ENCODE data around the gene PHEX.

The PHEX gene

DNA sequence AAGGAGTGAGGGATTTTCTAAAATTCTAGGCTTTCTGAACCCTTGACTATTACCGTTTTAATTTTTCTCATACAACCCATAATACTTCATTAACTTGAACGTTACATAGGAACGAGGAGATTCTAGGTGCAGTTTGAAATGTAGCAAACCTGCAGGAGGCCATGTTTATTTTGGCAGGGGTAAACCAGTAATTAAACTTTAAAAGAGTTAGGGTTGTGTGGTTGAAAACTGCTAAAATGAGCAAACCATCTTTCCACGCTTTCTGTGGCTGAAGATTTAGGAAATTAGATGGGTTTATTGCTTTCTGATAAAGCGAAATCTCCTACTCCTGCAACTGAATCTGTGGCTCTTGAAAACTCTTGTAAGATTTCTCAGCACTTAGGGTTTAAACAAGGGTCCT is 1.7 kb downstream of the PHEX start:
- TF ChIP-seq ZFP3 (CRISPR knock-in tag; IDR thresholded peaks at IDR 0.05) (no peak), CSDC2 (CRISPR knock-in tag; IDR thresholded peaks at IDR 0.05) (no peak), ESRRG (CRISPR knock-in tag; IDR thresholded peaks at IDR 0.05) (no peak), TCF4 (CRISPR knock-in tag; IDR thresholded peaks at IDR 0.05; ENCODE audit: borderline replicate concordance) (no peak), CSRNP3 (CRISPR knock-in tag; IDR thresholded peaks at IDR 0.05) (no peak), ZNF70 (CRISPR knock-in tag; IDR thresholded peaks at IDR 0.05) (no peak), TOX (CRISPR knock-in tag; IDR thresholded peaks at IDR 0.05; ENCODE audit: borderline replicate concordance) (no peak), GLIS3 (CRISPR knock-in tag; IDR thresholded peaks at IDR 0.05) (no peak), CREB5 (CRISPR knock-in tag; IDR thresholded peaks at IDR 0.05; ENCODE audit: low read depth) (no peak), SNAI2 (CRISPR knock-in tag; IDR thresholded peaks at IDR 0.05) (no peak), RARB (CRISPR knock-in tag; IDR thresholded peaks at IDR 0.05) (no peak), ZNF8 (CRISPR knock-in tag; IDR thresholded peaks at IDR 0.05) (no peak)
- TF ChIP-seq, protein P1, sequence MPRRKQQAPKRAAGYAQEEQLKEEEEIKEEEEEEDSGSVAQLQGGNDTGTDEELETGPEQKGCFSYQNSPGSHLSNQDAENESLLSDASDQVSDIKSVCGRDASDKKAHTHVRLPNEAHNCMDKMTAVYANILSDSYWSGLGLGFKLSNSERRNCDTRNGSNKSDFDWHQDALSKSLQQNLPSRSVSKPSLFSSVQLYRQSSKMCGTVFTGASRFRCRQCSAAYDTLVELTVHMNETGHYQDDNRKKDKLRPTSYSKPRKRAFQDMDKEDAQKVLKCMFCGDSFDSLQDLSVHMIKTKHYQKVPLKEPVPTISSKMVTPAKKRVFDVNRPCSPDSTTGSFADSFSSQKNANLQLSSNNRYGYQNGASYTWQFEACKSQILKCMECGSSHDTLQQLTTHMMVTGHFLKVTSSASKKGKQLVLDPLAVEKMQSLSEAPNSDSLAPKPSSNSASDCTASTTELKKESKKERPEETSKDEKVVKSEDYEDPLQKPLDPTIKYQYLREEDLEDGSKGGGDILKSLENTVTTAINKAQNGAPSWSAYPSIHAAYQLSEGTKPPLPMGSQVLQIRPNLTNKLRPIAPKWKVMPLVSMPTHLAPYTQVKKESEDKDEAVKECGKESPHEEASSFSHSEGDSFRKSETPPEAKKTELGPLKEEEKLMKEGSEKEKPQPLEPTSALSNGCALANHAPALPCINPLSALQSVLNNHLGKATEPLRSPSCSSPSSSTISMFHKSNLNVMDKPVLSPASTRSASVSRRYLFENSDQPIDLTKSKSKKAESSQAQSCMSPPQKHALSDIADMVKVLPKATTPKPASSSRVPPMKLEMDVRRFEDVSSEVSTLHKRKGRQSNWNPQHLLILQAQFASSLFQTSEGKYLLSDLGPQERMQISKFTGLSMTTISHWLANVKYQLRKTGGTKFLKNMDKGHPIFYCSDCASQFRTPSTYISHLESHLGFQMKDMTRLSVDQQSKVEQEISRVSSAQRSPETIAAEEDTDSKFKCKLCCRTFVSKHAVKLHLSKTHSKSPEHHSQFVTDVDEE (CRISPR knock-in tag; IDR thresholded peaks at IDR 0.05): no peak
- ATAC-seq: no peak

DNA sequence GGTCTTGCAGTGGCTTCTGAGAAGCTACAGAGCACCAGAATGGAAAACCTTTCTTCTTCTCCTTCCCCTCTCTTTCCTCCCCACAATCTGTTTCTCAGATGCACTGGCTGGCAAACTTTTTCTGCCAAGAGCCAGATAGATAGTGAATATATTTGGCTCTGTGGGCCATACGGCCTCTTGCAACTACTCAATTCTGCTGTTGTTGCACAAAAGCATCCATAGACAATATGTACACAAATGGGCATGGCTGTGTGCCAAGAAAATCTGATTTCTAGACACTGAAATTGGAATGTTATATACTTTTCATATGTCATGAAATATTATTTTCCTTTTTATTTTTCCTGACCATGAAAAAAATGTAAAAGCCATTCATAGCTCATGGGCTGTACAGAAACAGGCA is 3.1 kb downstream of the PHEX start:
- no peak for ATAC-seq
- no peak for TF ChIP-seq ISL1 (CRISPR knock-in tag; IDR thresholded peaks at IDR 0.05)
- no peak for TF ChIP-seq ZFP3 (CRISPR knock-in tag; IDR thresholded peaks at IDR 0.05)

- no peak for ATAC-seq
- TF ChIP-seq SNAI2 (CRISPR knock-in tag; IDR thresholded peaks at IDR 0.05) (no peak), CSDC2 (CRISPR knock-in tag; IDR thresholded peaks at IDR 0.05) (no peak), OSR1 (CRISPR knock-in tag; IDR thresholded peaks at IDR 0.05) (no peak), ZNF565 (CRISPR knock-in tag; conservative IDR thresholded peaks at IDR 0.05; ENCODE audit: low read depth) (no peak), ZFP30 (CRISPR knock-in tag; IDR thresholded peaks at IDR 0.05) (no peak), BACH2 (CRISPR knock-in tag; IDR thresholded peaks at IDR 0.05; ENCODE audit: borderline replicate concordance) (no peak), TOX (CRISPR knock-in tag; IDR thresholded peaks at IDR 0.05; ENCODE audit: borderline replicate concordance) (no peak), ARNTL (CRISPR knock-in tag; IDR thresholded peaks at IDR 0.05; ENCODE audit: borderline replicate concordance, low read depth) (no peak), ZNF70 (CRISPR knock-in tag; IDR thresholded peaks at IDR 0.05) (no peak), ESRRG (CRISPR knock-in tag; IDR thresholded peaks at IDR 0.05) (no peak)
- TF ChIP-seq, protein P2, sequence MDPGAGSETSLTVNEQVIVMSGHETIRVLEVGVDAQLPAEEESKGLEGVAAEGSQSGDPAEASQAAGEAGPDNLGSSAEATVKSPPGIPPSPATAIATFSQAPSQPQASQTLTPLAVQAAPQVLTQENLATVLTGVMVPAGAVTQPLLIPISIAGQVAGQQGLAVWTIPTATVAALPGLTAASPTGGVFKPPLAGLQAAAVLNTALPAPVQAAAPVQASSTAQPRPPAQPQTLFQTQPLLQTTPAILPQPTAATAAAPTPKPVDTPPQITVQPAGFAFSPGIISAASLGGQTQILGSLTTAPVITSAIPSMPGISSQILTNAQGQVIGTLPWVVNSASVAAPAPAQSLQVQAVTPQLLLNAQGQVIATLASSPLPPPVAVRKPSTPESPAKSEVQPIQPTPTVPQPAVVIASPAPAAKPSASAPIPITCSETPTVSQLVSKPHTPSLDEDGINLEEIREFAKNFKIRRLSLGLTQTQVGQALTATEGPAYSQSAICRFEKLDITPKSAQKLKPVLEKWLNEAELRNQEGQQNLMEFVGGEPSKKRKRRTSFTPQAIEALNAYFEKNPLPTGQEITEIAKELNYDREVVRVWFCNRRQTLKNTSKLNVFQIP (CRISPR knock-in tag; IDR thresholded peaks at IDR 0.05; ENCODE audit: borderline replicate concordance, low read depth): no peak
Observed at GRCh38 chrX:22037225-22037624, 5.1 kb downstream of the PHEX start.

GRCh38 chrX:22037911-22038537 is 5.9 kb downstream of the PHEX start:
- no peak for ATAC-seq

More at GRCh38 chrX:22037911-22038537, 5.9 kb downstream of the PHEX start:
- TF ChIP-seq CSRNP3 (CRISPR knock-in tag; IDR thresholded peaks at IDR 0.05) (no peak), ISL1 (CRISPR knock-in tag; IDR thresholded peaks at IDR 0.05) (no peak), ZNF565 (CRISPR knock-in tag; conservative IDR thresholded peaks at IDR 0.05; ENCODE audit: low read depth) (no peak)
- TF ChIP-seq, protein P2 (CRISPR knock-in tag; IDR thresholded peaks at IDR 0.05; ENCODE audit: borderline replicate concordance, low read depth): no peak
